Vagina (tissue), 2 donors: ENCODE data around the gene CACHD1.

Experiments used
- POLR2A ChIP-seq, 2 donors: fragments of 450-650 bp; IDR thresholded peaks; one replicate each; pipeline ENCODE4 v1.6.1; 2017; ENCODE audit warnings: antibody characterized with exemption in 2 of 2, mild to moderate bottlenecking in 2 of 2, moderate library complexity in 2 of 2
- POLR2AphosphoS5 ChIP-seq, 2 donors: sonication (generic); formaldehyde crosslinking; IDR thresholded peaks; one replicate each; pipeline ENCODE4 v1.9.0; 2017; ENCODE audit warnings: antibody characterized with exemption in 2 of 2, mild to moderate bottlenecking in 2 of 2, low read depth in 1 of 2; ENCODE audit not compliant: insufficient read depth in 1 of 2
- TF ChIP-seq, protein P1 (sequence below), 3 experiments: fragments of 450-650 bp in 2 of 3; fragments of 200-600 bp in 1 of 3; sonication (generic) in 1 of 3; IDR thresholded peaks; one replicate each; pipeline ENCODE4 v1.5.1; 2017 to 2019; ENCODE audit warnings: antibody characterized with exemption in 3 of 3, mild to moderate bottlenecking in 2 of 3, moderate library complexity in 2 of 3

- TF ChIP-seq POLR2A (IDR thresholded peaks at IDR 0.05) (no peak), POLR2AphosphoS5 (IDR thresholded peaks at IDR 0.05; ENCODE audit: insufficient read depth in 1 of 2, low read depth in 1 of 2) (no peak)
- TF ChIP-seq, protein P1, sequence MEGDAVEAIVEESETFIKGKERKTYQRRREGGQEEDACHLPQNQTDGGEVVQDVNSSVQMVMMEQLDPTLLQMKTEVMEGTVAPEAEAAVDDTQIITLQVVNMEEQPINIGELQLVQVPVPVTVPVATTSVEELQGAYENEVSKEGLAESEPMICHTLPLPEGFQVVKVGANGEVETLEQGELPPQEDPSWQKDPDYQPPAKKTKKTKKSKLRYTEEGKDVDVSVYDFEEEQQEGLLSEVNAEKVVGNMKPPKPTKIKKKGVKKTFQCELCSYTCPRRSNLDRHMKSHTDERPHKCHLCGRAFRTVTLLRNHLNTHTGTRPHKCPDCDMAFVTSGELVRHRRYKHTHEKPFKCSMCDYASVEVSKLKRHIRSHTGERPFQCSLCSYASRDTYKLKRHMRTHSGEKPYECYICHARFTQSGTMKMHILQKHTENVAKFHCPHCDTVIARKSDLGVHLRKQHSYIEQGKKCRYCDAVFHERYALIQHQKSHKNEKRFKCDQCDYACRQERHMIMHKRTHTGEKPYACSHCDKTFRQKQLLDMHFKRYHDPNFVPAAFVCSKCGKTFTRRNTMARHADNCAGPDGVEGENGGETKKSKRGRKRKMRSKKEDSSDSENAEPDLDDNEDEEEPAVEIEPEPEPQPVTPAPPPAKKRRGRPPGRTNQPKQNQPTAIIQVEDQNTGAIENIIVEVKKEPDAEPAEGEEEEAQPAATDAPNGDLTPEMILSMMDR (IDR thresholded peaks at IDR 0.05) = no peak
Measured at GRCh38 chr1:64555947-64556346, 86.0 kb downstream of the CACHD1 start.
